A549 (cell line): ENCODE results near the gene GABRR3.

Experiments
- MAFK ChIP-seq: fragments of 450-650 bp; IDR thresholded peaks from 2 replicates; pipeline ENCODE4 v1.6.1; 2014; ENCODE audit not compliant: partially characterized antibody
- POLR2A ChIP-seq: IDR thresholded peaks from 2 replicates; pipeline ENCODE4 v1.6.1; 2012; ENCODE audit warnings: mild to moderate bottlenecking, low read length
- RAD21 ChIP-seq, 2 experiments: fragments of >200 bp in 1 of 2; sonication (Bioruptor Twin) in 1 of 2; formaldehyde crosslinking in 1 of 2; IDR thresholded peaks in 1 of 2; conservative IDR thresholded peaks in 1 of 2; 2 replicates in 1 of 2; 3 replicates in 1 of 2; pipeline ENCODE4 v1.6.1; 2012 to 2018; ENCODE audit warnings: inconsistent platforms in 1 of 2
- TF ChIP-seq, protein P1 (sequence below): fragments of >200 bp; sonication (Bioruptor Twin); formaldehyde crosslinking; IDR thresholded peaks from 3 replicates; pipeline ENCODE4 v1.5.1; 2016
- TF ChIP-seq, protein P2 (sequence below): IDR thresholded peaks from 2 replicates; pipeline ENCODE4 v1.6.1; 2012; ENCODE audit warnings: low read depth, borderline replicate concordance
- TF ChIP-seq, protein P3 (sequence below): fragments of 200-600 bp; sonication (generic); IDR thresholded peaks from 2 replicates; pipeline ENCODE4 v1.6.1; 2016; ENCODE audit warnings: antibody characterized with exemption, mild to moderate bottlenecking, moderate library complexity
- TF ChIP-seq, protein P4 (sequence below): fragments of 450-650 bp; IDR thresholded peaks from 2 replicates; pipeline ENCODE4 v1.6.1; 2014; ENCODE audit warnings: antibody characterized with exemption

DNA sequence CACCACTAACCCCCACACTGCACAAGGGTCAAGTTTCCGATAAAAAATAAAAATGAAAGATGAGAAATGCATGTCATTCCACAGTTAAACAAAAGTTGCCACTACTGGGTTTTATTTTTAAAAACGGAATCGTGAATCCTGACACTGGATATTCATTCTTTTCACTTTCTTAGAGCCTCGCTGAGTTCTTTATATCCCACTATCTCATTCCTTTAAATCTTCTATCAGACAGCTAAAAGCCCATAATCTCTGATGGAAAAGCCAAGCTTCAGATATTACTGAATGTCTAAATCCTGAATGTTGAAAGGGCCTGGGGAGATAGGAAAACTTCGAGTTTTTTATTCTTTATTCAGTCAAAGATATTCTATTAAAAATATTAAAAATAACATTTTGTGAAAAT is 74.6 kb downstream of the GABRR3 start:
- TF ChIP-seq MAFK (no peak), RAD21 (conservative IDR thresholded peaks at IDR 0.05 in 1 of 2, IDR thresholded peaks at IDR 0.05 in 1 of 2) (no peak), POLR2A (no peak)
- TF ChIP-seq, protein P1, sequence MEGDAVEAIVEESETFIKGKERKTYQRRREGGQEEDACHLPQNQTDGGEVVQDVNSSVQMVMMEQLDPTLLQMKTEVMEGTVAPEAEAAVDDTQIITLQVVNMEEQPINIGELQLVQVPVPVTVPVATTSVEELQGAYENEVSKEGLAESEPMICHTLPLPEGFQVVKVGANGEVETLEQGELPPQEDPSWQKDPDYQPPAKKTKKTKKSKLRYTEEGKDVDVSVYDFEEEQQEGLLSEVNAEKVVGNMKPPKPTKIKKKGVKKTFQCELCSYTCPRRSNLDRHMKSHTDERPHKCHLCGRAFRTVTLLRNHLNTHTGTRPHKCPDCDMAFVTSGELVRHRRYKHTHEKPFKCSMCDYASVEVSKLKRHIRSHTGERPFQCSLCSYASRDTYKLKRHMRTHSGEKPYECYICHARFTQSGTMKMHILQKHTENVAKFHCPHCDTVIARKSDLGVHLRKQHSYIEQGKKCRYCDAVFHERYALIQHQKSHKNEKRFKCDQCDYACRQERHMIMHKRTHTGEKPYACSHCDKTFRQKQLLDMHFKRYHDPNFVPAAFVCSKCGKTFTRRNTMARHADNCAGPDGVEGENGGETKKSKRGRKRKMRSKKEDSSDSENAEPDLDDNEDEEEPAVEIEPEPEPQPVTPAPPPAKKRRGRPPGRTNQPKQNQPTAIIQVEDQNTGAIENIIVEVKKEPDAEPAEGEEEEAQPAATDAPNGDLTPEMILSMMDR: no peak
- TF ChIP-seq, protein P2, sequence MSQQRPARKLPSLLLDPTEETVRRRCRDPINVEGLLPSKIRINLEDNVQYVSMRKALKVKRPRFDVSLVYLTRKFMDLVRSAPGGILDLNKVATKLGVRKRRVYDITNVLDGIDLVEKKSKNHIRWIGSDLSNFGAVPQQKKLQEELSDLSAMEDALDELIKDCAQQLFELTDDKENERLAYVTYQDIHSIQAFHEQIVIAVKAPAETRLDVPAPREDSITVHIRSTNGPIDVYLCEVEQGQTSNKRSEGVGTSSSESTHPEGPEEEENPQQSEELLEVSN: no peak
- TF ChIP-seq, protein P3, sequence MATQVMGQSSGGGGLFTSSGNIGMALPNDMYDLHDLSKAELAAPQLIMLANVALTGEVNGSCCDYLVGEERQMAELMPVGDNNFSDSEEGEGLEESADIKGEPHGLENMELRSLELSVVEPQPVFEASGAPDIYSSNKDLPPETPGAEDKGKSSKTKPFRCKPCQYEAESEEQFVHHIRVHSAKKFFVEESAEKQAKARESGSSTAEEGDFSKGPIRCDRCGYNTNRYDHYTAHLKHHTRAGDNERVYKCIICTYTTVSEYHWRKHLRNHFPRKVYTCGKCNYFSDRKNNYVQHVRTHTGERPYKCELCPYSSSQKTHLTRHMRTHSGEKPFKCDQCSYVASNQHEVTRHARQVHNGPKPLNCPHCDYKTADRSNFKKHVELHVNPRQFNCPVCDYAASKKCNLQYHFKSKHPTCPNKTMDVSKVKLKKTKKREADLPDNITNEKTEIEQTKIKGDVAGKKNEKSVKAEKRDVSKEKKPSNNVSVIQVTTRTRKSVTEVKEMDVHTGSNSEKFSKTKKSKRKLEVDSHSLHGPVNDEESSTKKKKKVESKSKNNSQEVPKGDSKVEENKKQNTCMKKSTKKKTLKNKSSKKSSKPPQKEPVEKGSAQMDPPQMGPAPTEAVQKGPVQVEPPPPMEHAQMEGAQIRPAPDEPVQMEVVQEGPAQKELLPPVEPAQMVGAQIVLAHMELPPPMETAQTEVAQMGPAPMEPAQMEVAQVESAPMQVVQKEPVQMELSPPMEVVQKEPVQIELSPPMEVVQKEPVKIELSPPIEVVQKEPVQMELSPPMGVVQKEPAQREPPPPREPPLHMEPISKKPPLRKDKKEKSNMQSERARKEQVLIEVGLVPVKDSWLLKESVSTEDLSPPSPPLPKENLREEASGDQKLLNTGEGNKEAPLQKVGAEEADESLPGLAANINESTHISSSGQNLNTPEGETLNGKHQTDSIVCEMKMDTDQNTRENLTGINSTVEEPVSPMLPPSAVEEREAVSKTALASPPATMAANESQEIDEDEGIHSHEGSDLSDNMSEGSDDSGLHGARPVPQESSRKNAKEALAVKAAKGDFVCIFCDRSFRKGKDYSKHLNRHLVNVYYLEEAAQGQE: no peak
- TF ChIP-seq, protein P4, sequence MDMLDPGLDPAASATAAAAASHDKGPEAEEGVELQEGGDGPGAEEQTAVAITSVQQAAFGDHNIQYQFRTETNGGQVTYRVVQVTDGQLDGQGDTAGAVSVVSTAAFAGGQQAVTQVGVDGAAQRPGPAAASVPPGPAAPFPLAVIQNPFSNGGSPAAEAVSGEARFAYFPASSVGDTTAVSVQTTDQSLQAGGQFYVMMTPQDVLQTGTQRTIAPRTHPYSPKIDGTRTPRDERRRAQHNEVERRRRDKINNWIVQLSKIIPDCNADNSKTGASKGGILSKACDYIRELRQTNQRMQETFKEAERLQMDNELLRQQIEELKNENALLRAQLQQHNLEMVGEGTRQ: no peak
